Measurements from ENCODE around the gene SLC7A1. TPM values are rescaled to one million over a fixed set of nuclear protein-coding genes. Genes with fewer than 3 reads are reported as not detected.

The SLC7A1 gene
- total and polyA plus RNA-seq, 2 experiments from 2014 or later, result 6.0 to 13.6 TPM

DNA sequence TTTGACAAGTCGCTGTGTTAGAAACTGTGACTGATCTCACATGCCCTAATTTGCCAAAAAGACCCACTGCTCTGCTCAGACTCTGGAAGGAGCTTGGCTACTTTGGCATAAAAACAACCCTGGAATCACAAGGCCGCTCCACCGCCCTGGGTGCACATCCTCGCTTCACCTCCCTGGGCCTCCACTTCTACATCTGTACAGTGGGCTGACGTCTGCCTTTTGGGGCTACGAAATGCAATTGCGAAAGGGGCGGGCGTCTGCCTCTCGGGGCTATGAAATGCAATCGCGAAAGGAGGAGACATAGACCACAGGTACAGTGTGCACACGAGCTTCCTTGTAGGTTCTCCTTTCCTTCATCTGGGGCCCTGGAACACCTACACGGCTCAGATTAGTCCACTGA, 74.2 kb downstream of the SLC7A1 start:
- H3K4me1 ChIP-seq (ENCODE audit: low read depth), result no peaks in the 10 kb centered on the region
- TF ChIP-seq, protein P1, sequence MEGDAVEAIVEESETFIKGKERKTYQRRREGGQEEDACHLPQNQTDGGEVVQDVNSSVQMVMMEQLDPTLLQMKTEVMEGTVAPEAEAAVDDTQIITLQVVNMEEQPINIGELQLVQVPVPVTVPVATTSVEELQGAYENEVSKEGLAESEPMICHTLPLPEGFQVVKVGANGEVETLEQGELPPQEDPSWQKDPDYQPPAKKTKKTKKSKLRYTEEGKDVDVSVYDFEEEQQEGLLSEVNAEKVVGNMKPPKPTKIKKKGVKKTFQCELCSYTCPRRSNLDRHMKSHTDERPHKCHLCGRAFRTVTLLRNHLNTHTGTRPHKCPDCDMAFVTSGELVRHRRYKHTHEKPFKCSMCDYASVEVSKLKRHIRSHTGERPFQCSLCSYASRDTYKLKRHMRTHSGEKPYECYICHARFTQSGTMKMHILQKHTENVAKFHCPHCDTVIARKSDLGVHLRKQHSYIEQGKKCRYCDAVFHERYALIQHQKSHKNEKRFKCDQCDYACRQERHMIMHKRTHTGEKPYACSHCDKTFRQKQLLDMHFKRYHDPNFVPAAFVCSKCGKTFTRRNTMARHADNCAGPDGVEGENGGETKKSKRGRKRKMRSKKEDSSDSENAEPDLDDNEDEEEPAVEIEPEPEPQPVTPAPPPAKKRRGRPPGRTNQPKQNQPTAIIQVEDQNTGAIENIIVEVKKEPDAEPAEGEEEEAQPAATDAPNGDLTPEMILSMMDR (IDR thresholded peaks at IDR 0.05; ENCODE audit: low read depth, low read length), result no peak
- no peaks in the 10 kb centered on the region for H3K27me3 ChIP-seq
- H3K9me3 ChIP-seq (ENCODE audit: low read depth), result no peaks in the 10 kb centered on the region
- no peak overlapping the region for H3K4me3 ChIP-seq
- H3K27ac ChIP-seq, result no peak overlapping the region
- DNase-seq (ENCODE audit: low read depth in 1 of 2, low spot score in 1 of 2), result no peak
- peaks cover 9% of the 10 kb centered on the region for H3K36me3 ChIP-seq

DNA sequence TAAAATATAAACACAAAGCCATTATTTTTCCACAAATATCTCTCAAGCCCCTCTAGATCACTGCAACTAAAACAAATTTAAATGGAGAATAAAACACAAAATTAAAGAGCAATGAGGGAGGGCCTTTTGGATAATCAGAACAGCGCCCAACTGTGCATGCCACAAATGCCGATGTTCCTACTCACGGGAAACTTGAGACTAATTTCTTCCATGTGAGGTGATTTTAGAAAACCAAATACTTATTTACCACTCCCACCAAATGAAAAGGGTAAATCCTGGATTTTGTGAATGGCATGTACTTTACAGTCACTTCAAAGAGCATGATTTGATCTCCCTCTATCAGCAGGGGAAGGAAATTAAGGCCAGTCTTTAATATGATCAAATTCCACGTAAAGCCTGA, 74.8 kb downstream of the SLC7A1 start:
- H3K9me3 ChIP-seq (ENCODE audit: low read depth), result no peaks in the 10 kb centered on the region
- no peaks in the 10 kb centered on the region for H3K4me1 ChIP-seq (ENCODE audit: low read depth)
- no peaks in the 10 kb centered on the region for H3K27me3 ChIP-seq
- no peak overlapping the region for H3K4me3 ChIP-seq
- H3K27ac ChIP-seq, result no peak overlapping the region
- H3K36me3 ChIP-seq, result peaks cover 10% of the 10 kb centered on the region
- TF ChIP-seq, protein P1 (IDR thresholded peaks at IDR 0.05; ENCODE audit: low read depth, low read length), result no peak
- peak in 1 of 2 donors; percentile 69 for DNase-seq (ENCODE audit: low read depth in 1 of 2, low spot score in 1 of 2)

DNA sequence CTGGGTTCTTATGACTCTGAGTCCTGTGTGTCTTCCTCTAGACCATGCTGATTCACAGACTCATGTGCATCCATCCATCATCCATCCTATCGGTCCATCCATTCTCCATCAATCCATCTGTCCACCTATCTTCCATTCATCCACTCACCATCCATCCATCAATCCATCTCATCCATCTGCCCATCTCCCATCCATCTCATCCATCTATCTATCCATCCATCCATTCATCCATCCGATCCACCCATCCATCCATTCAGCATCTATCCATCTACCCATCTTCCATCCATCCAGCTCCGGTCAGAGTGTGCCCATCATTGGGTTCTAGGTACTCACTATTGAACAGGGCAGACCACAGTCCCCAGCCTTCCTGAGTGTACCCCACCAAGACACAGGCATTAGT, 75.6 kb downstream of the SLC7A1 start:
- Histone ChIP-seq H3K4me1 (ENCODE audit: low read depth) (no peaks in the 10 kb centered on the region), H3K27me3 (no peaks in the 10 kb centered on the region), H3K9me3 (ENCODE audit: low read depth) (no peaks in the 10 kb centered on the region), H3K27ac (no peak overlapping the region), H3K36me3 (peaks cover 12% of the 10 kb centered on the region), H3K4me3 (no peak overlapping the region)
- TF ChIP-seq, protein P1 (IDR thresholded peaks at IDR 0.05; ENCODE audit: low read depth, low read length), result no peak
- no peak for DNase-seq (ENCODE audit: low read depth in 1 of 2, low spot score in 1 of 2)

DNA sequence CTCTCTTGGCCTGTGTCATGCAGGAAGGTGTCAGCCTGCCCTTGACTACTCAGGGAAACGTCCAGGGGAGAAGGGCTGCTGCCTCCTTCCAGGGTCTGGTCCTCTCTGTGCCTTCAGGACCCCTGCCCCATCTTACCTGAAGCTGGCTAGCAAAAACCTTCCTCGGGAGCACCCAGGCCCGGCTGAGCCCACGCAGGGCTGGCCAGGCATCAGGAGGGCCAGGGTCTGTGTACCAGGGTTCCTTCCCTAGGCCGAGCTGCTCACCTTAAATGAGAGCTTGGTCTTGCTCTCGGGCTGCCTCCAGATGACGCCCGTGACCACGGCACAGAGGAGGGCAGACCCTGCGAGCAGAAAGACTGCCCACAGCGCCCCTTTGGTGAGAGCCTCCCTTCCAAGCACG, 78.6 kb downstream of the SLC7A1 start:
- TF ChIP-seq, protein P1 (IDR thresholded peaks at IDR 0.05; ENCODE audit: low read depth, low read length), result no peak
- DNase-seq (ENCODE audit: low read depth in 1 of 2, low spot score in 1 of 2), result no peak
- no peaks in the 10 kb centered on the region for H3K27me3 ChIP-seq
- no peak overlapping the region for H3K27ac ChIP-seq
- peaks cover 12% of the 10 kb centered on the region for H3K36me3 ChIP-seq
- no peaks in the 10 kb centered on the region for H3K9me3 ChIP-seq (ENCODE audit: low read depth)
- H3K4me1 ChIP-seq (ENCODE audit: low read depth), result peaks cover 7% of the 10 kb centered on the region
- H3K4me3 ChIP-seq, result no peak overlapping the region

DNA sequence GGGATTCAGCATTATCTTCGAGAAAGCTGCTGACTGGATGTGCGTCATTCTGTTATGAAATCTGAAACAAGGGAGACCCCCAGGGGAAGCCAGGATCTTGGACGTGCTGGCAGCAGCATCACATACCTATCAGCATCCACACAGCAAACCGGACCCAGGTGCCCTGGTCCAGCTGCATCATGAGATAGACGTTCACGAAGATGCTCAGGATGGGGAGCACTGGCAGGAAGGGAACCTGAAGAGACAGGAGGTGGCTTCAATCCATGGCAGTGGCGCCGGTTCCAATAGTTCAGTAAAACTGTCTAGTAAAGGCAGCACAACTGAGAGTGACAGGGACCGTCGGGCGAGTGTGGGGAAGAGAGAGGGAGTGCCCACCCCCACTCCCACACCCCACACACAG, 79.5 kb downstream of the SLC7A1 start:
- peaks cover 12% of the 10 kb centered on the region for H3K36me3 ChIP-seq

More for the DNA sequence above, 79.5 kb downstream of the SLC7A1 start:
- no peaks in the 10 kb centered on the region for H3K27me3 ChIP-seq
- H3K4me3 ChIP-seq, result no peak overlapping the region
- TF ChIP-seq, protein P1 (IDR thresholded peaks at IDR 0.05; ENCODE audit: low read depth, low read length), result no peak
- no peak overlapping the region for H3K27ac ChIP-seq
- H3K9me3 ChIP-seq (ENCODE audit: low read depth), result no peaks in the 10 kb centered on the region
- H3K4me1 ChIP-seq (ENCODE audit: low read depth), result peaks cover 7% of the 10 kb centered on the region
- DNase-seq (ENCODE audit: low read depth in 1 of 2, low spot score in 1 of 2), result peak in 1 of 2 donors; percentile 46

Measured in cardiac muscle cell (in vitro differentiated cells and primary cell).